GM12801 (cell line): Measurements from ENCODE around the gene MAP7D2.

Source experiments
- TF ChIP-seq, protein P1 (sequence below): IDR thresholded peaks from one replicate; pipeline ENCODE4 v1.5.1; 2011; ENCODE audit warnings: control low read depth; ENCODE audit not compliant: insufficient read length; ENCODE audit errors: extremely low read depth

The MAP7D2 gene

DNA sequence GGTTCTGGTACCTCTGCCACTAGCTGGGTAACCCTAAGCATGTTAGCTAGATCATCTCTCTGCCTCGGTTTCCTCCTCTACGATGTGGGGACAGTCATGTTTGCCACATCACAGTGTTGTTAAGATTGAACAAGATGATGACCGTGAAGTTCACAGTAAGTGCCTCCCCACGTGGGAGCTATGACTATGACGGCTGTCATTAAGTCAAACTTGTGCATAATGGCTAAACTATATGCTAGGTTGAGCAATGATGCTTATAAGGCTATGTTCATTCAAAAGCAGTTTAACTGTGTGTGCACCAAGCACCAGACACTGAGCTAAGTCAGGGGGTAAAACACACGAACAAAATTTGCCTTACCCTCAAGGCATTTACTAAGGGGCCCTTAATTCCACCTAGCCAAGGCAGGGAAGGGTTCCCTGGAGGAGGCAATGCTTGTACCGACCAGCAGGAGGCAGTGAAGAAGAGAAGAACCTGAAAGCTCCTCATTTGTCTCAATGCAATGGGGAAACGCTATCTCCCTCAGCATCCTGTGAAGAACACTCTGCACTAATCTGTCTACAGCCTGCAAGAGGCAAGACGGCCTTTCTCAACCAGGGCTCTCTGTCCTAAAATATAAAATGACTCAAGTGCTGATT is 52.9 kb downstream of the MAP7D2 start:
- TF ChIP-seq, protein P1, sequence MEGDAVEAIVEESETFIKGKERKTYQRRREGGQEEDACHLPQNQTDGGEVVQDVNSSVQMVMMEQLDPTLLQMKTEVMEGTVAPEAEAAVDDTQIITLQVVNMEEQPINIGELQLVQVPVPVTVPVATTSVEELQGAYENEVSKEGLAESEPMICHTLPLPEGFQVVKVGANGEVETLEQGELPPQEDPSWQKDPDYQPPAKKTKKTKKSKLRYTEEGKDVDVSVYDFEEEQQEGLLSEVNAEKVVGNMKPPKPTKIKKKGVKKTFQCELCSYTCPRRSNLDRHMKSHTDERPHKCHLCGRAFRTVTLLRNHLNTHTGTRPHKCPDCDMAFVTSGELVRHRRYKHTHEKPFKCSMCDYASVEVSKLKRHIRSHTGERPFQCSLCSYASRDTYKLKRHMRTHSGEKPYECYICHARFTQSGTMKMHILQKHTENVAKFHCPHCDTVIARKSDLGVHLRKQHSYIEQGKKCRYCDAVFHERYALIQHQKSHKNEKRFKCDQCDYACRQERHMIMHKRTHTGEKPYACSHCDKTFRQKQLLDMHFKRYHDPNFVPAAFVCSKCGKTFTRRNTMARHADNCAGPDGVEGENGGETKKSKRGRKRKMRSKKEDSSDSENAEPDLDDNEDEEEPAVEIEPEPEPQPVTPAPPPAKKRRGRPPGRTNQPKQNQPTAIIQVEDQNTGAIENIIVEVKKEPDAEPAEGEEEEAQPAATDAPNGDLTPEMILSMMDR = no peak

DNA sequence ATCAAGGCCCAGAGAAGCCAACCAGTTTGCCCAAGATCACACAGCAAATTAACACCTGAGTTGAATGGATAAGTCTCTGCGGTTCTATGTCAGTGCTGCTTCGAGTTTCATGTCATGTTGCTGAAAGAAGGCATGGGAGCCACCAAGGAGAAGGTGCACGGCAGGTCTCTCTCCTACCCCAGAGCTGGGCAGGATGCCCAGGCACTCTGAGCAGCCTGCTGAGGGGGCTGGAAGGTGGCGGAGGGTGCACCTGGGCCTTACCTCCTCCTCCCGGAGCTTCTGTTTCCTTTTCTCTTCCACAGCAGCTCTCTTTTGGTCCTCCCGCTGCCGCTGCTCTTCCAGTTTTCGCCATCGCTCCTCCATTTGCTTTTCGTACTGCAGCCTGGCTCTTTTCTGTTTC is 53.6 kb downstream of the MAP7D2 start:
- TF ChIP-seq, protein P1 = no peak

DNA sequence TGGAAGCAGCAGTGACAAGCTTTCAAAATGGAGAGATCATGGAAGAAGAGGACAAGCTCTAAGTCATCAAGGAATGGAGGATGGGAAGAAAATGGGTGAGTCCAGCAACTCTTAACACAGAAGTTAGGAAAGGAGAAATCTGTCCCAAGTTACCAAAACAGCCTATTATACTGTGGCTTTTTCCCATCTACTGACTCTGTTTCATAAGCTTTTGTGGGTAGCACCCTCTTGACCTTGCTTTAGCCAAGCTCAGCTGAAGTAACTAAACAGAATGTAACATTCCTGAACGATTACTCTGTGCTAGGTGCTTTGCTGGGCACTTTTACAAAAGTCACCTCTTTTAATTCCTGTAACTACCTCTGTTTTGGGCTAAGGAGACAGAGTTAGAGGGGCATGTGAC is 54.9 kb downstream of the MAP7D2 start:
- TF ChIP-seq, protein P1 = no peak

DNA sequence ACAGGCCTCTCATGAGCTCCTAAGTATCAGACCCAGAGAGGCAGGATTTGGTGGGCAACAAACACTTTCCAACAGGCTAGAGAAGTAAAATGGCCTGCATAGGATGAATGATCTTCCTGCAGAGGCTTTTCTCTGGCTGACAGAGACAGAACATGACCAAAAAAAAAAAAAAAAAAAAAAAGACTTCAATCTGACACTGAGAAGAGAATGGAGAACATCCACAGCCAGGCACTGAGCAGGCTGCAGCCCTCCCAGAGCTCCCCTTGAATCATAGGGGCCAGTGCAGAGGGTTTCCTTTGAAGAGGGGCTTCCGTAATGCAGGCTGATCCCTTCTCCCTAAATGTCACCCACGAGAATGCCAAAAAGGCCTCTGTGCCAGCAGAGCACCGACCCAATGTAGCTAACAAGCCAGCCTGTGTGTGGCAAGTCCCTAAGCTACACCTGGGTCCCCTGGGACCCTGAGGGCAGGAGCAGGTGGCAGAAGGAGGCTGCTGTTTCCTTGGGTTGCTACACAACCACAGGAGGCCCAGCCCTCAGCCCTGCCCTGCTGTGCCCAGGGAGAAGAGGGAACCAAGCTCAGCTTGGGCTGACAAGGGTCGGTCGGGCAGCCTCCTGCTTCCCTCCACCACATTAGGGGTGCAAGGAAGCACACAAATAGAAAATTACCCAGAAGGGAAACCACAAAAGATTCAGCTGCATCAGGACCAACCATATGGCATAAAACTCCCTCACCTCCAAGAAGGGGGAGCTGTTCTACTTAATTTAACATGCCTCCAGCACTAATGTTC is 55.6 kb downstream of the MAP7D2 start:
- TF ChIP-seq, protein P1 = no peak

DNA sequence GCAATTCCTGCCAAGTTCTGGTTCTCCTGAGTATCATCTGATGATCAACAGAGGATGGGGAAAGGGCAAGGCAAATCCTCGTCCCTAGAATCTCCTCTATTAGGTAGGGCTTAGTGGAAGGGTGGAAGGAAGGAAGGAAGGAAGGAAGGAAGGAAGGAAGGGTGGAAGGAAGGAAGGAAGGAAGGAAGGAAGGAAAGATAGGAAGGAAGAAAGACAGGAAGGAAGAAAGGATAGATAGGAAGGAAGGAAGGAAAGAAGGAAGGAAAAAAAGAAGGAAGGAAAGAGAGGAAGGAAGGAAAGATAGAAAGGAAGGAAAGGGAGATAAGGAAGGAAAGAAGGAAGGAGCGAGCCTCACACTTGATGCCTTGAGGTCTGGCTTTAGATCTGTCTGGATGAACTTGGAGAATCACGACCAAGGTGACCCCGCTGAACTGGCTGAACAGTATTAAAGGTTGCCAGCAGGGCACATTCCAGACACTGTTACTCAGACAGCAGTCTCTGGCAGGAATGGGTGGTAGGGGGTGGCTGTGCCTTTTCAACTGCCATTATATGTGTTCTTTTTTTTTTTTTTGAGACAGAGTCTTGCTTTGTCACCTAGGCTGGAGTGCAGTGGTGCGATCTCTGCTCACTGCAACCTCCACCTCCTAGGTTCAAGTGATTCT is 57.1 kb downstream of the MAP7D2 start:
- TF ChIP-seq, protein P1 = no peak

DNA sequence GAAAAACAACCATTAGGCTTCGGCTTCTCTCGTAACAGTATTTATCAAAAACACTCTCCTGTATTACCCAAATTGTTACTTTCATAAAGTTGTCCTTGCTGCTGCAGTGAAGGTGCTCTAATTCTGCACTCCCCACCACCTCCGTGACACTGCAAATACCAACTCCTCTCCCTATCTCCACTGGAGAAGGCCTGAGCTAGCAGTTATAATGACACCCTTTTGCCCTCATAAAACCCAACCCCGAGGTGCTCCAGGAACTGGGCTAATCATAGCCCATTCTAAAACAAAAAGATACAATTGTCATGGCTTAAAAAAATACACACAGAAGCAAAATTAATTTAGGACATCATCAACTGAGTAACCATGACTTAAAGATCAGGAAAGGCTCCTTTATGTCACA is 59.2 kb downstream of the MAP7D2 start:
- TF ChIP-seq, protein P1 = no peak

DNA sequence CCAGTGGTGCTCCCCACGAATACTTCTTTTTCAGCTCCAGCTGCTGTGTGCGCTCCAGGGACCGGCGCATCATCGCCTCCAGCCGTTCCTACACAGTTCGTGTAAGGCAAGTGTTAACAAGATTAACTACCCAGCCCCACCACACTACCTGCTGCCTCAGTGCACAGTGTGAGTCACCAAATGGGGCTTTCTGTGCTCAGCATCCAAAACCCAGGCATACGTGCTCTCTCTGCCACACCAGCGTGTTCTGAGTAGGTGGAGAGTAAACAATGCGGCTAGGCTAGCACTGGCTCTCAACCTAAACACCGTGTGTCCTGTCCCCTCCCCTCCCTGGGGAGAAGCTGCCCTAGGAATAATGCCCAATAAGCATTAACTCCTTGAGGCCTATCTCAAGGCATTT is 60.0 kb downstream of the MAP7D2 start:
- TF ChIP-seq, protein P1 = no peak
